Transverse colon (tissue), 4 donors: ENCODE results near the gene CLSTN2. TPM values are rescaled to one million over a fixed set of nuclear protein-coding genes. Genes with fewer than 3 reads are reported as not detected.

Experiments
- DNase-seq: peaks from one replicate; pipeline ENCODE4 v3.0.0-alpha.2; 2019
- H3K27ac ChIP-seq, 4 donors: fragments of 200-600 bp; sonication (generic); 2 replicates each; pipeline ENCODE4 v1.5.1; 2016 to 2018; ENCODE audit warnings: inconsistent platforms in 4 of 4
- H3K27me3 ChIP-seq: fragments of 200-600 bp; sonication (generic); 2 replicates; pipeline ENCODE4 v1.5.1; 2017; ENCODE audit warnings: inconsistent platforms
- H3K36me3 ChIP-seq, 4 donors: fragments of 200-600 bp; sonication (generic); 2 replicates each; pipeline ENCODE4 v1.5.1; 2017 to 2019; ENCODE audit warnings: inconsistent platforms in 4 of 4
- H3K4me1 ChIP-seq, 4 donors: fragments of 200-600 bp; sonication (generic); 2 replicates each; pipeline ENCODE4 v1.5.1; 2017 to 2020; ENCODE audit warnings: inconsistent platforms in 4 of 4
- H3K4me3 ChIP-seq, 4 donors: fragments of 200-600 bp; sonication (generic); 1 replicate in 1 of 4; 2 replicates in 3 of 4; pipeline versions ENCODE4 v1.5.1 to v1.6.1; 2017 to 2019; ENCODE audit warnings: inconsistent platforms in 4 of 4
- H3K9me3 ChIP-seq, 2 donors: fragments of 200-600 bp; sonication (generic); 2 replicates each; pipeline ENCODE4 v1.5.1; 2017 to 2019; ENCODE audit warnings: inconsistent platforms in 2 of 2
- EP300 ChIP-seq: sonication (generic); formaldehyde crosslinking; IDR thresholded peaks from one replicate; pipeline ENCODE4 v1.6.1; 2017; ENCODE audit warnings: antibody characterized with exemption, low read depth
- POLR2A ChIP-seq: fragments of 450-650 bp; IDR thresholded peaks from one replicate; pipeline ENCODE4 v1.6.1; 2016; ENCODE audit warnings: antibody characterized with exemption, mild to moderate bottlenecking, moderate library complexity
- POLR2AphosphoS5 ChIP-seq, 3 donors: sonication (generic); formaldehyde crosslinking; IDR thresholded peaks; one replicate each; pipeline ENCODE4 v1.6.1; 2016; ENCODE audit warnings: antibody characterized with exemption in 3 of 3
- WGBS, 2 donors: methylation state at CpG; one replicate each; pipeline ENCODE4 v1.1.5; 2018; ENCODE audit warnings: low coverage in 1 of 2; 5-methylcytosine and 5-hydroxymethylcytosine counted together
- in situ Hi-C, 4 donors: fragments of 200-750 bp; cut with MboI; loops; one replicate each; pipeline versions ENCODE4 v1.15.0 to v1.15.1; 2017; ENCODE audit warnings: low sequenced_read_pairs in 3 of 4, low pct_ligation_motif_present in 1 of 4, low pct_unique_long_range_greater_than_20kb in 1 of 4
- intact Hi-C: fragments of 100-400 bp; cut with DNase I; formaldehyde crosslinking; loops from one replicate; pipeline ENCODE4 v1.15.1; 2023; ENCODE audit warnings: low total_unique reads
- total RNA-seq, 4 donors: library from RNA; depleted of rRNA; stranded (reverse); fragments of >200 nt; gene quantifications; one replicate each; pipeline ENCODE4 v1.1.0, GENCODE V29; 2016
- TF ChIP-seq, protein P1 (sequence below), 5 experiments: fragments of 200-600 bp in 3 of 5; fragments of 450-650 bp in 2 of 5; sonication (generic) in 3 of 5; IDR thresholded peaks; 1 replicate in 2 of 5; 2 replicates in 3 of 5; pipeline ENCODE4 v1.5.1; 2016 to 2017; ENCODE audit warnings: antibody characterized with exemption in 5 of 5, inconsistent platforms in 3 of 5, mild to moderate bottlenecking in 2 of 5, moderate library complexity in 1 of 5

CLSTN2 gene
- total RNA-seq, 4 donors from 2014 or later = 0.60 to 9.0 (median 2.2) TPM

DNA sequence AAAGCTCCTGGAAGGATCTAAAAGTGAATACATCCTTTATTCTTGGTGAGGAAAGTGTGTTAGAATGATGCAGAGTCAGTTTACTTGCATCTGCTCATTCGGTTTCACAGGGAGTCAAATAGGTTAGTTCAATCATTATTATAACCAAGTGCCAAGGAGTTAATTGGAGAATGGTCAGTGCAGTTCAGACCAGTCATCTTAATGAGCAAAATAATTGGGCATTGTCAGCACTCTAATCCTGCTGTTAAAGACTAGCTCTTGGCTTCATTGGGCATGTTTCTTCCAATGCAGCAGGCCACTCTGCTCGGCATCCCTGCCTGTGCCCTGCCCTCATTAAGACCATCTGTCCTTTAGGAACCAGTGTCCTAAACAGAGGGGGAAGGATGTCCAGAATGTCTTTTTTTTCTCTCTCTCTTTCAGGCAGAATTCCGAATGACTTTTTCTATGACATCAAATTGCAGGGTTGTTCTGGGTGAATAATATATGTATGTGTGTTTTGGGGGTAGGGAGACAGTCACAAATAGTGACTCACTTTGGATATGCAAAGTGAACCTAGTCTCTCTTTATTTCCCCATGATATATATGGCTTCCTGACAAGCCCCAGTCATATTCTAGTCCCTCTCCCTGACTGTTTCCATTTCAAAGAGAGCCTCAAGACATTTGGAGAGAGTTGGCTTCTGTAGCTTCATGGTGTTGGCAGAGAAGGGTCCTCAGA lies 537.5 kb downstream of the CLSTN2 start:
- WGBS, 2 donors = 81 to 100% methylated on average over 1 to 3 of the region's 3 CpGs

DNA sequence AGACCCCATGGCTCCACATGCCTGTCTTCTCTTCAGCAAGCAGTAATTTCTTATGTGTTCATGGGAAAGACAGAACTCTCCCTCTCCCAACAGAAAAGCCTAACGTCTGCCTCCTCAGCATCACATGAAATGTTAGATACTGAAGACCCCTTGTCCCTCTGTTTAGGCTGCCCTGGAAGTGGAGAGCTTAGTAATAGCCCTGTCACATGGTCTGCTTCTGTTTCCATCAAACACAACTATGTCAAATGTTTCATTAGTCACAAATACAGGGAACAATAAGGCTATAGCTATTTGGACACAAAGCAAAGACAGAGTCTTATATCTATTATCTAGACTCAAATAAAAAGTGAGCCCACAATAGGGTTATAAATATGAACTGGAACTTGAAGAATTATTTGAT lies 552.6 kb downstream of the CLSTN2 start:
- intact Hi-C loops (no loop called here), in situ Hi-C loops (no loop called here)
- Histone ChIP-seq H3K27ac (no peak overlapping the region), H3K4me1 (no peaks in the 10 kb centered on the region), H3K36me3 (no peaks in the 10 kb centered on the region), H3K27me3 (no peaks in the 10 kb centered on the region), H3K4me3 (no peak overlapping the region), H3K9me3 (no peaks in the 10 kb centered on the region)
- 40 to 43% methylated on average over 1 of the region's 1 CpG for WGBS, 2 donors
- DNase-seq = no peak
- TF ChIP-seq POLR2AphosphoS5 (IDR thresholded peaks at IDR 0.05) (no peak), EP300 (no peak), POLR2A (no peak)
- TF ChIP-seq, protein P1, sequence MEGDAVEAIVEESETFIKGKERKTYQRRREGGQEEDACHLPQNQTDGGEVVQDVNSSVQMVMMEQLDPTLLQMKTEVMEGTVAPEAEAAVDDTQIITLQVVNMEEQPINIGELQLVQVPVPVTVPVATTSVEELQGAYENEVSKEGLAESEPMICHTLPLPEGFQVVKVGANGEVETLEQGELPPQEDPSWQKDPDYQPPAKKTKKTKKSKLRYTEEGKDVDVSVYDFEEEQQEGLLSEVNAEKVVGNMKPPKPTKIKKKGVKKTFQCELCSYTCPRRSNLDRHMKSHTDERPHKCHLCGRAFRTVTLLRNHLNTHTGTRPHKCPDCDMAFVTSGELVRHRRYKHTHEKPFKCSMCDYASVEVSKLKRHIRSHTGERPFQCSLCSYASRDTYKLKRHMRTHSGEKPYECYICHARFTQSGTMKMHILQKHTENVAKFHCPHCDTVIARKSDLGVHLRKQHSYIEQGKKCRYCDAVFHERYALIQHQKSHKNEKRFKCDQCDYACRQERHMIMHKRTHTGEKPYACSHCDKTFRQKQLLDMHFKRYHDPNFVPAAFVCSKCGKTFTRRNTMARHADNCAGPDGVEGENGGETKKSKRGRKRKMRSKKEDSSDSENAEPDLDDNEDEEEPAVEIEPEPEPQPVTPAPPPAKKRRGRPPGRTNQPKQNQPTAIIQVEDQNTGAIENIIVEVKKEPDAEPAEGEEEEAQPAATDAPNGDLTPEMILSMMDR (IDR thresholded peaks at IDR 0.05) = no peak

More for the DNA sequence above, 537.5 kb downstream of the CLSTN2 start:
- Histone ChIP-seq H3K36me3 (no peaks in the 10 kb centered on the region), H3K27me3 (no peaks in the 10 kb centered on the region), H3K4me1 (no peaks in the 10 kb centered on the region), H3K9me3 (no peaks in the 10 kb centered on the region), H3K4me3 (no peak overlapping the region), H3K27ac (no peak overlapping the region)
- in situ Hi-C loops = no loop called here
- DNase-seq = no peak
- intact Hi-C loops = no loop called here
- TF ChIP-seq, protein P1 (IDR thresholded peaks at IDR 0.05) = no peak
- no peak for TF ChIP-seq POLR2A
- TF ChIP-seq EP300 = no peak
- TF ChIP-seq POLR2AphosphoS5 (IDR thresholded peaks at IDR 0.05) = no peak

DNA sequence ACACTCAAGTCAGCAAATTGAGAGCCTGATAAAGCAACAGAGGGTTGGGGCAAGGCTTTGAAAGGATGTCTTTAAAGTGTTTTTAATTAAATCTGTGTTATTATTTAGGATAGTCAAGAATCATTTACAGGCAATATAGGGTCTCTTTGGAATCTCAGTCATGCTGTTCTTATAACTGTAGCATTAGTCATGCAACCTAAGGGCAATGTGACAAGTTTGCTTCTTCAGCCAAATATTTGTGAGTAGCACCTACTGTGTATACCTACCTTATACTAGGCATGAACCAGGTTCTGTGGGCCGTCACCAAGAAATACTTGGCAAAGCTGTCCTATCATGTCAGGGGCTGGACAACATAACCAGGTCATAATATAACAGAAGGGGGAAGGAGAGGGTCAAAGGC lies 558.3 kb downstream of the CLSTN2 start:
- Histone ChIP-seq H3K4me3 (no peak overlapping the region), H3K4me1 (no peaks in the 10 kb centered on the region), H3K27ac (no peak overlapping the region), H3K9me3 (no peaks in the 10 kb centered on the region), H3K36me3 (no peaks in the 10 kb centered on the region), H3K27me3 (no peaks in the 10 kb centered on the region)
- 82% methylated on average over 1 of the region's 1 CpG; no CpG with 5 or more reads in 1 of the 2 donors for WGBS, 2 donors
- no peak for TF ChIP-seq EP300
- TF ChIP-seq POLR2A = no peak
- TF ChIP-seq, protein P1 (IDR thresholded peaks at IDR 0.05) = no peak
- TF ChIP-seq POLR2AphosphoS5 (IDR thresholded peaks at IDR 0.05) = no peak
- intact Hi-C loops = no loop called here
- in situ Hi-C loops = no loop called here
- DNase-seq = no peak

DNA sequence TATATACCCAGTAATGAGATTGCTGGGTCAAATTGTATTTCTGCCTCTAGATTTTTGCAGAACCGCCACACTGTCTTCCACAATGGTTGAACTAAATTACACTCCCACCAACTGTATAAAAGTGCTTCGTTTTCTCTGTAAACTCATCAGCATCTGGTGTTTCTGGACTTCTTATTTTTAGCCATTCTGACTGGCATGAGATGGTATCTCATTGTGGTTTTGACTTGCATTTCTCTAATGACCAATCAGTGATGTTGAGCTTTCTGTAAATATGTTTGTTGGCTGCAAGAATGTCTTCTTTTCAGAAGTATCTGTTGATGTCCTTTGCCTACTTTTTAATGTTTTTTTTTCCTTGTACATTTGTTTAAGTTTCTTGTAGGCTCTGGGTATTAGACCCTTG lies 560.0 kb downstream of the CLSTN2 start:
- in situ Hi-C loops (no loop called here), intact Hi-C loops (no loop called here)
- H3K36me3 ChIP-seq = no peaks in the 10 kb centered on the region
- DNase-seq = no peak
- H3K9me3 ChIP-seq = no peaks in the 10 kb centered on the region
- WGBS, 2 donors = 71% methylated on average over 2 of the region's 2 CpGs; no CpG with 5 or more reads in 1 of the 2 donors
- H3K4me3 ChIP-seq = no peak overlapping the region
- H3K27ac ChIP-seq = no peak overlapping the region
- TF ChIP-seq EP300 (no peak), POLR2AphosphoS5 (IDR thresholded peaks at IDR 0.05) (no peak)
- H3K27me3 ChIP-seq = no peaks in the 10 kb centered on the region
- no peaks in the 10 kb centered on the region for H3K4me1 ChIP-seq
